HG02884 (cell line): ENCODE data around the gene FAM234A.
"Not testable (repeated sequence)": the region's sequence is repeated elsewhere in the genome, so short reads cannot be mapped to it uniquely, and the experiment has no call there.

Source experiments
- ATAC-seq: cut with Tn5 transposase; IDR thresholded peaks from one replicate; pipeline ENCODE4 v1.9.1; 2021; ENCODE audit warnings: mild to moderate bottlenecking, moderate library complexity; ENCODE audit not compliant: unreplicated experiment

FAM234A gene

DNA sequence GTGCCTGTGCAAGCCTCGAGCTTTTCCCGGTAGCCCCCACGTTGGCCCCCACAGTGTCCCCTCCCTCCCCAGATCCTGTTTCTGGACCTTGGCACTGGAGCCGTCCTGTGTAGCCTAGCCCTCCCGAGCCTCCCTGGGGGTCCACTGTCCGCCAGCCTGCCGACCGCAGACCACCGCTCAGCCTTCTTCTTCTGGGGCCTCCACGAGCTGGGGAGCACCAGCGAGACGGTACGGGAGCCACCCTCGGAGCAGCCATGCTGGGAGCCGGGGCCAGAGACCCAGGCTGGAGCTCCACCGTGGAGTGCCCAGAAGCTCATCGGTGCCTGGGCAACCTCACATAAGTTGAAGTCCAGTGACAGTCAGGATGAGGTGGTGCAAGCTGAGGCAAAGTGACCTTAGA is 29.3 kb downstream of the FAM234A start:
- no peak for ATAC-seq

DNA sequence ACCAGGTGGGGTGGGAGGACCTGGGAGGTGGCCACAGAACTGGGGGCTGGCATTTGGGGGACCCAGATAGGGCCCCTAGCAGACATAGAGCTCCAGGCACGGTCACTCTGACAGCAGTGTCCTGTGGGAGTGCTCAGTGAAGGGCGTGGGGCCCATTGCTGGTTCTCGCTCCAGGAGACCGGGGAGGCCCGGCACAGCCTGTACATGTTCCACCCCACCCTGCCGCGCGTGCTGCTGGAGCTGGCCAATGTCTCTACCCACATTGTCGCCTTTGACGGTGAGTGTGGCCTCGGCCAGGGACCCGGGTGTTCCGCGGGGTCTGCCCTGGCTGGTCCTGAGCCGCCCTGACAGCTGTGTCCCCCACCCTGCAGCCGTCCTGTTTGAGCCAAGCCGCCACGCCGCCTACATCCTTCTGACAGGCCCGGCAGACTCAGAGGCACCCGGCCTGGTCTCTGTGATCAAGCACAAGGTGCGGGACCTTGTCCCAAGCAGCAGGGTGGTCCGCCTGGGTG is 29.9 kb downstream of the FAM234A start:
- no peak for ATAC-seq

- no peak for ATAC-seq
Measured at GRCh38 chr16:265002-265529, 30.4 kb downstream of the FAM234A start.

DNA sequence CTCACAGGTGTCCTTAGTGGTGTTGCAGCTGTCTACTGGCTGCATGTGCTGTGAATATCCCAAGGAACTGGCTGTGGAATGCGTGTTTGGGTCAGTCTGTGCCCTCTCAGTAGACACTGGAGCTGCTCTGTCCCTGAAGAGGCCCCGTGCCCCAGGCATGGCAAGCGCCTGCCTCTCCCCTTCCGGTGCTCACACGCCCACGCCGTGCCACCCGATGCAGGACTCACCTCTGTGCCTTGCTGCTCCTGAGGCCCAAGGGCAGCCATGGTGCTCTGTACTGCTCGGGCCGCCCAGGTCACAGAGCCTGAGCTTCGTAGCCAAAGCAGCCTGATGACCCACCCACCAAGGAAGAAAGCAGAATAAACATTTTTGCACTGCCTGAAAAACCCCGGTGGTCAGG is 31.1 kb downstream of the FAM234A start:
- ATAC-seq = no peak

DNA sequence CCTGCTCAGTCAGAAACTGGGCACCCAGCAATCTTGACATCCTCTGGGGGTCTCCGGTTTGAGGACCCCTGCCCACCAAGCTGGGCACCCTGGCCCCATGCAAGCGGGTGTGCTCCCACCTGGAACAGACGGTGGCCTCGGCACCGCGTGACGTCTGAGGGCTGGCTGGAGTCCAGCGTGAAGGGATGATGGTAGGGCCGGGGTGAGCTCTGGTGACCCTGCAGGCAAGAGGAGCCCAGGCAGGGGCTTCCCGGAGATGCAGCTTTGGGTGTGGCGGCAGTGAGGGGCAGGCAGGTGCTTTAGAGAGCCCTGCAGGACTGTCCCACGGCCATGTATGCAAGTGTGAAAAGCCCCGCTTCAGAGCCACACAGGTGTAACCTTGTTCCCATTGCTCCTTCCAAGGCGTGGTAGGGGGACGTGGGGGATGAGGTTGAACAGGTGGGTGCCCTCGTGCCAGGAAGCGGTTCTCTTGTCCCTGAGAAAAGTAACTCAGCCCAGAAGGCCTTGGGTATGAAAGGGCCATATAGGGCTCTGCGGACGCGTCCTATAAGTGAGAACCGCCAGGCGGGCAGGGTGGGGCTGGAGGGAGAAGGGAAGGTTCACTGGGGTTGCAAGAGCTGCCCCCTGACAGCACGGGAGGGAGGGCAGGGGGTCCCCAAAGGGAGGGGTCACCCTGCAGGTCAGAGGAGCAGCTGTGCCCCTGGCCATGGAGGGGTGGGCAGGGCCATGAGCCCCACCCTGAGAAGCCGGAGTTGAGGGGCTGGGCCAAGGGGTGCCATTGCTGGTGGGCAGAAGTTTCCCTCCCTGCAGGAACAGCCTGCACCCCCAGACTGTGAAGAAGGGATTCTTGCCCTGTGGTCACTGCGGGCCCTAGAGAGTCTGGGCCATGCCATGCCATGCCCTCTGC is 31.9 kb downstream of the FAM234A start:
- ATAC-seq = no peak

- not testable (repeated sequence) for ATAC-seq
Measured at GRCh38 chr16:267562-267961, 32.9 kb downstream of the FAM234A start.

GRCh38 chr16:268141-269053 is 33.8 kb downstream of the FAM234A start:
- ATAC-seq = no peak

DNA sequence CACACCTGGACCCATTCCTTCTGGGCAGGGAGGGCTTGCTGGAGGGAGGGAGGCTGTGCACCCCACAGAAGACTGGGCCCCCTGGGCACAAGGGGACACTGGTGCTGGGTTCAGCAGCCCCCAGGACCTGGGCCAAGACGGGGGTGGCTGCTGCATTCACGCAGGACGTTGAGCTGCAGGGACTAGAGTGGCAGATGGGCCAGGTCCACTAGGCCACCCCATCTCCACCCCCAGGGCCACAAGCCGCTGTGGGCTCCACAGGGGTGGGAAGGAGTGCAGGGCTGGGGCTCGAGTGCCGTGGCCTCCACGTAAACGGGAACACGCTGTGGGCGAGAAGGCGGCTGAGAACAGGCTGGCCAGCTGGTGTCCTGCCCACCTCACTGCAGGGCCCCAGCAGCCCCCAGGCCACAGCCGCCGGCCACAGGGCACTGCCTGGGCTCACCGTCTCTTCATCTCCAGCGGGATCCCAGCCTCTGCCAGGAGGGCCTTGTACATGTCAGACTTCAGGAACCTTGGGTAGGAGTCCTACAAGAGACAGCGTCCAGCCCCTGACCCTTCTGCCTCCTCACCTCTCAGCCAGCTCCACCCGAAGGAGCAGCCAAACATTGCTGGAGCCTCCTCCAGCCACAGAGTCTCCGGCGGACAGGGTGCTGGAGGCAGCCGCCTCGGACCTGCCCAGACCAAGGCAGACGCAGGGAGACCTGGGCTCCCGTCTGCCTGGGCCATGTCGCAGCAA is 34.6 kb downstream of the FAM234A start:
- ATAC-seq = no peak

DNA sequence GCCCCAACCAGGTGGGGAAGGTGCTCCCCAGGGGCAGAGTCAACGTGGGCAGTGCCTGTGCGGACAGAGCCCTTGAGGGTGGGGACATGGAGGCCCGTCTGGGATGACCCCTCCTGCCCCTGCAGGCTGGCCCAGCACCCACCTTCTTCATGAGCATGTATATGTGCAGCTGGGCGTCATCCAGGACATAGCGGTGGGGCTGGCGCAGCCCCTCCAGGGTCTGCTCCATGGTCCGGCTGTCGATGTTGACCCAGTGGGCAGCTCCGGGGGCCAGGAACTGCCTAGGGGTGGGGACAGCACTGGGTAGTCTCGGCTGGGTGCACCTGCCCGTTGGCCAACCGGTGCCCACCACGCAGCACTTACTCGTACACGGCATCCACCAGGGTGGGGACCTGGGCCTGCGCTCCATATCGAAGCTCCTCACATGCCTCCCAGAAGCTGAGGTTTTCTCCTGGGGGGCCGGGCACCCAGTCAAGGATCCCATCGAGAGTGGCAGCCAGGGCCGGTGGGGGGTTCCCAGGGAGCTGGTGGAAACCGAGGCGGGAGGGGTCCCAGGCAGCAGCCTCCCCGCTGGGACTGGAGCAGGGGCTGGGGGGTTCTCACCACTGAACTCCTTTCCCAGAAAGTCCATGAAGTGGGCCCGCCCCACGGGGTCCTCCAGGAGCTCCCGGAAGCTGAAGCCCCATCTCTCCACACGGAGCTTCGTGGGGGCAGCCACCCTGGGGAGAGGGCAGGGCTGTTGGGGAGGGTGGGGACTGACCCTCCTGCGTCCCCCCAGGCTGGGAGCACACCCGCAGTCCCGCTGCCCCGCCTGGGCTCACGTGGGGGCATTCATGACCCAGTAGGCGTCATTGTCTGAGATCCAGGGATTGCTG is 36.0 kb downstream of the FAM234A start:
- no peak for ATAC-seq

DNA sequence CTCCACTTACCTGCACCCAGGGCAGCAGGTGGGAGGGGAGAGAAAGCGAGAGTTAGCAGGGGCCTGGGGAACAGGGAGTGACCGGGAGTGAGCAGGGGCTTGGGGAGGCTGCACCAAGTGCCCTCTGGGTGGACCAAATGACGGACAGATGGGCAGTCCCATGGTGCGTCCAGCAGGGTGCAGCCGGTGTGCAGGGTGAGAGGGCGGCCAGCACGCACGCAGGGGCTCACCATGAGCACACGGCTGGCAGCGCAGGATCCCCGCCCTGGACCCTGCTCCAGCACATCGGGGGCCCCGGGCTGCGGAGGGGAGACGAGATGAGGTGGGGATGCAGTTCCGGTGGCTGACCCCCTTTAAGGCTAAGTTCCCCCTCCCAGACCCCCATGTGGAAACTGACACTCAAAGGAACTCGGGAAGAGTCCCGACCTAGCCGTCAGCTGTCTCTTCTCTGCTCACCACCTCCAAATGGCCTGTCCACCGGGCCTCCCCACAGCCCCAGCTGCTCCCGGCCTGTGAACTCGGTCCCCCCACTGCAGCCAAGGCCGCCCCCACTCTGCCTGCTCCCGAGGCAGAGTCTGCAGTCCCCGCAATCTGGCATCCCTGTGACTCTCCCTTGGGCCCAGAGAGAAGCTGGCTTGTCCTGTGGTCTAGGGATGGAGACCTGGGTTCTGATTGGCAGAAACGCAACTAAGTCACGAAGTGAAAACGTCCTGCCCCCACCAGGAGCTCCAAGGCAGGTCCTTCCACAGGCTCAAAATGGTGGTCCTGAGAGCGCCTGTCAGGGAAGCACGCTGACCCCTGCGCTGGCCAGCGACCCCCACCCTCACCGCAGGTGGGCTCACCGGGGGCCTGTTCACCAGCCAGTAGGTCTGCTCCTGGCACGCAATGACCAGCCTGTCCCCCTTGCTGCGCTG is 38.3 kb downstream of the FAM234A start:
- no peak for ATAC-seq

GRCh38 chr16:273547-274421 is 39.2 kb downstream of the FAM234A start:
- no peak for ATAC-seq

- ATAC-seq = no peak
Measured at GRCh38 chr16:275041-275641, 40.5 kb downstream of the FAM234A start.

DNA sequence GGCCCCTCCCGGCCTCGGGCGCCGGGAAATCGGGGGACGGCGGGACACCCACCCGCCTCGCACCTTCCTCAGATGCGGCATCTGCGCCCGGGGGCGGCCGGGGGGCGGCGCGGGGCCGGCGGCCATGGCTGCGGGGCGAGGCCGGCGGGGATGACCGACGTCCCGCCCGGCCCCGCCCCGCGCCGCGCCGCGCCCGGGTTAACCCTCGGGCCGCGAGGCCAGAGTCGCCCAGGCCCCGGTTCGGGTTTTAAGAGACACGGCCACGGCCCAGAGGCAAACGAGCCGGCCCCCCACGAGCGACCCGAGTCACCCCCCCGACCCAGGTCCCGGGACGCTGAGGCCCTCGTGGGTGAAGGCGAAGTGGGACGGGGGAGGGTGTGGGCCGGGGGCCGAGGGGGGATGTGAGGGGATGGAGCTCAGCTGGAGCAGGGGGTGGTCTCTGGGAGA is 41.2 kb downstream of the FAM234A start, which contains the start of gene RGS11:
Gene RGS11 (minus strand): TSS at position 159 of the 447 bp plus-strand sequence. CDS start 33 bp downstream, at position 126.
- ATAC-seq = no peak

DNA sequence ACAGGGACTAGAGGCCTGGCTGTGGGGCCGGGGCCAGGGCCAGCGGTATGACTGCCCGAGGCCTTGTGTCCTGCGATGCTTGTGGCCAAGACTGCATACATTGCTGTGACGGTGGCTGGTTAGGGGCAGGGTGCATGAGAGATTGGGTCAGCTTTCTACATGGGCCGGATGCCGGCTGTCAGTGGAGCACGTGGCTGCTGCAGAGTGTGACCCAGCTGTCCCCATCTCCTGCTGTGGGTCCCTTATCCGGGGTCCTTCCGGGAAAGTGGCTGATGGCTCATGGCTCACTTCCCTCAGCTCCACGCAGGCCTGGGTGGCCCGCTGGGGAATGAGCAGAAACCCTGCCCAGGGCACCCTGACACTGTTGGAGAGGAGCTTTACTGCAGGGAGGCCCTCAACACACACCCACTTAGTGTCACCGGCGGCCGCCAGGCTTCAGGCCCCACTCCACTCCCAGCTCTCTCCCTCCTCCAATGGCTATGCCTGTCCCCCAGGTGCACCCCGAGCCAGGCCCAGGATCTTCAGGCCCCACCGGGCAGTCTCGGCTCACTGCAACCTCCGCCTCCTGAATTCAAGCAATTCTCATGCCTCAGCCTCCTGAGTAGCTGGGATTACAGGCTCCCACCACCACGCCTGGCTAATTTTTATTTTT is 41.9 kb downstream of the FAM234A start:
- ATAC-seq = no peak

DNA sequence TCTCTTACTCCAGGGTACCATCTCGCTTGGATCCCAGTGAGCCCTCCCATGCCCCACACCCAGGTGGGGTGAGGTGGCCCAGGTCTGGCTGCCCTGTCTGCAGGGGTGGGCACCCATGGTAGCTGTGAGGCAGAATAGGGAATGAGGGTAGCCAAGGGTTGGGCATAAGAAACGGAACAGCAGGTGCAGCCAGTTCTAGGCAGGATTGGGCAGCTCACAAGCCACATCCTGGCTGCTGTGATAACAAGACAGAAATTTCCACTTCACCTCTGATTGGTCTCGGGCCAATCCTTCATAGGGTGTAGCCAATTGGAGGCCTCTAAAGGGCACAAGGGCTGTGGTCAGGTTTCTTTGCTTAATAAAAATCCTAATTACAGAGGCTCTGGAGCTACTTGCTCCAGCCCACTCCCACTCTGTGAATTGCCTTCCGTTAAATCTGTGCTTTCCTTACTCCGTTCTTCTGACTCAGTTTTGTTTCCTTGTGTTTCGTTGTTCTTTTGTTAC is 44.3 kb downstream of the FAM234A start:
- no peak for ATAC-seq

DNA sequence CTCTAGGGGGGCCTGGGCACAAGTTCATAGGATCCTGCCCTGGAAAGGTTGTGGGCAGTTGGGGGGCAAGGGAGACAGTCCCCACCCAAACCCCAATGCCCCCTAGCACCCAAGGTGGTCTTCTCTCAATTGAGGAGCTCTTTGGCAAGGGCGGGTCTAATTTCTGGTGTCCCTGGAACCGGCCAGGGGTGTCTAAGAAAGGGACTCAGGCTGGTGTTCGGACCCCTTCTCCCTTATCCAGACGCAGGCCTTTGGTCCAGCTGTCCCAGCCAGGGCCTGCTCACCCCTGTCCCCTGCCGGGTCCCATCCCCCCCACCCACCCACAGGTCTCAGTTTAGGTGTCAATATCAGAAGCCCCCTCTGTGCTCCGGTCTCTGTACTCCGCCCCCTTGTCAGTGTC is 44.9 kb downstream of the FAM234A start:
- ATAC-seq = no peak
